GM19099 (cell line): Measurements from ENCODE around the gene LTBP1.

Experiments used
- POLR2A ChIP-seq: IDR thresholded peaks from 3 replicates; pipeline ENCODE4 v1.6.1; 2011; ENCODE audit warnings: low read depth; ENCODE audit not compliant: insufficient read length; ENCODE audit errors: extremely low read depth

LTBP1 gene

DNA sequence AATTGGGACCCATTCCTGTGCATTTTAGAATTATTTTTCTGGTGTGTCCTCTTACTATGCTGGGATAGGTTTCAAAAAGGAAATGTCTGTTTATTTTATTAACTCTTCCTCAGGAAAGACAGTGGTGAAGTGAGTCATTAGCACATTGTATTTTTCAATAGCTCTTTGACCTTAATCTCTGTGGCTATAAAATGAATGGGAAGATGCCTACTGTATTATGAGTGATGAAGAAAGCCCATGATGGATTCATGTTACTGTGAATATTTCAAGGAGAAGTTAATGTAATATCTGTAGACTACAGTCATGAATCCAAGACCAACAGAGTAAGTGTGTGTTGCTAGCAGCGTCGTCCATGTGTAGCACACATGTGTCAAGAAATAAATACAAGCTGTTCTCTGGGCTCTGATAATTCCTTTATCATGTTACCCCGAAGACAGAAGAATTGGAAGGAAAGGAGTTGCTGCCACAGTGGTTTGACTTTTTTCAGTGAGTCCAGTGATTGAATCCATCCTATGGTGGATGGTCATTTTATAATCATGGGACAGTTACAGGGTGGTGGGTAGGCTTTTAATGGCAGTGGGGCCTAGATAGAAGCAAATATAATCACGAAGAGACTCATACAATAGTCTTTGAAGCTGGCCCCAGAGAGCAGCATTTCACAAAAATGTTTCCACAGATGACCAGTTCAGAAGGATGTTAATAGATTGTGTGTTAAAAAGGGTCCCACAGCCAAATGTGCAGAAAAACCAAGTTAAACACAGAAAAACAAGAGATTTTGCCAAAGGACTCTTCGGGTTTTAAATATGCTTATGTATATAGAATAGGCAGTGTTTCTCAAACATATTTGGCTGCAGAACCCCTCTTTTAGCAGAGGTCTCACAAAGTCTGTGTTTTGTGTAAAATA lies 290.0 kb downstream of the LTBP1 start:
- no peak for TF ChIP-seq POLR2A

- TF ChIP-seq POLR2A = no peak
Observed at GRCh38 chr2:33238111-33238510, 291.4 kb downstream of the LTBP1 start.

DNA sequence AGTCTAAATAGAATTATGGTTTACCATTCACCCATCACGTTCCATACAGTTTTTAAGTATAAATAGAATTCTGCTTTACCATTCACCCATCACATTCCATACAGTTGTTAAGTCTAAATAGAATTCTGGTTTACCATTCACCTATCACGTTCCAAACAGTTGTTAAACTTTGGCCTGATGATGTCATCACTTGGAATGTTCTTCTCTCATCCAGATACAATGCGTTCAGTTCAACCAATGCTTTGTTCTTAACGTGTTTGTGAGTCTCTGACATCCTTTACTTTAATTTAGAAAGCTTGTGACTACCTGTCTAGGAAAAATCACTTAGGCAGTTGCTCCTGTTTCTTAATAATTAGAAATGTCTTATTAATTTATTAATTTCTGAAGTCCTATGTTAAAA lies 293.4 kb downstream of the LTBP1 start:
- no peak for TF ChIP-seq POLR2A

DNA sequence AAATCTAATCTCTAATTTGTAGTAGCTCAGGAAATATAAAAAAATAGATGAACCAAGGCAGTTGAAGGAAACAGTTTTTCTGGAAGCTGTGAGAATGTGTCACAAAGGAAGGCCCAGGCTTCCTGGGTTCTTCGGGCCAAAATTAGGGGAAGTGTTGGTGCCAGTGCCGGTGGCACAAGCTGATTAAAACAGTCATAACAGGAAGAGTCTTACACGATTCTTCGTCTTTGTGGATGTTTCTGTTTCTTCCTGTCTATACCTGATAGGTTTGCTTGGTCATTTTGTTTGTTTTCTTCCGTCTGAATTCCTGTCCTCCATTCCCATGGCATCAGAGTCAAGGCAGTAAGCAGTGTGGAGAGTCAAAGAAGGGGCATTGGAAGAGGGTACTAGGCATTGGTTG lies 294.3 kb downstream of the LTBP1 start:
- no peak for TF ChIP-seq POLR2A

GRCh38 chr2:33241581-33241980 lies 294.8 kb downstream of the LTBP1 start:
- TF ChIP-seq POLR2A = no peak

DNA sequence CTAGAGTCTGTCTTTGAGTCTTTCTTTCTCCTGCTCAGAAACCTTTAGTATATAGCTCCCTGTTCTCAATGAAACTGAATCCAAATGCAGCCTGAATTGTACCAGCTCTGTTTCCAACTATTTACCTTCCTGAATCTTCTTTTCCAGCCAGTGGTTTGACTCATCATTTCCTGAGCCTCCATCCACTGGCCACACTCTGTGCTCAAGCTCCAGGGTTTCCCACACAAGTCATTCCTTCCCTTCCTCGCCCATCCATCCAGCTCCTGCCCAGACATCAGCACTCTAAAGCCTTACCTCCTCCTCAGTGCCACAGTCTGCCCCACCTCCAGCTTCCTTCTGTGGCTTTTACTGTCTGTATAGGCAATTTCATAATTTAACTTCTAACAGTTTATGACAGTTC lies 296.1 kb downstream of the LTBP1 start:
- no peak for TF ChIP-seq POLR2A

DNA sequence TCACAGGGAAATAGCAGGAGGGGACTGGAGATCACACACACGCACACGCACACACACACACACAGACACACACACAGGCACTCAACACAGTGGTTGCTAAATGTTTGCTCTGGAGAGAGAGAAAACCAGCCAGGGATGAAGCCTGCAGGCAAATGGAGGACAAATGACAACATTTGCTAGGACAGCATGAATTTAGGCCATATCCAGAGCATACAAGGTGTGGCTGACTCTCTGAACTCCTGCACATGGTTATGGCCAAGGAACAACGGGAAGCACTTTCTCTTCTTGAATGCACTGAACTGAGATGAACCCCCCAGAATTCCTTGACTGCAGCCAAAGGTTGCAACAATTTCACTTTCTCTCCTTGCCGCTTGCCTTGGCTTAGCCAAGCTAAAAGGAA lies 299.7 kb downstream of the LTBP1 start:
- TF ChIP-seq POLR2A = no peak

DNA sequence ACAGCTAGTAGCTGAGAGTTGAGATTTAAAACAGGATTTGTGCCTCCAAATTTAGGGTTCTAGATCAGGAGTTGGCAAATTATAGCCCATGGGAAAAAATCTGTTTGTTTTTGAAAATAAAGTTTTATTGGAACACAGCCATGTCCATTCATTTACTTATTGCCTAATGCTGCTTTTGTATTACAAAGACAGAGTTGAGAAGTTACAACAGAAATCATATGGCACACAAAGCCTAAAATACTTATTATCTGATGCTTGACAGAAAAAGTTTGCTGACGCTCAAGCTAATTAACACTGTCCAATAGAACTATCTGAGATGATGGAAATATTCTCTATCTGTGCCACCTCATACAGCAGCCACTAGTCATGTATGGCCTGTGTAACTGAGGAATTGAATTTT lies 300.6 kb downstream of the LTBP1 start:
- no peak for TF ChIP-seq POLR2A

- TF ChIP-seq POLR2A = no peak
Observed at GRCh38 chr2:33250417-33251029, 303.8 kb downstream of the LTBP1 start.

GRCh38 chr2:33256162-33256755 lies 309.5 kb downstream of the LTBP1 start:
- no peak for TF ChIP-seq POLR2A

DNA sequence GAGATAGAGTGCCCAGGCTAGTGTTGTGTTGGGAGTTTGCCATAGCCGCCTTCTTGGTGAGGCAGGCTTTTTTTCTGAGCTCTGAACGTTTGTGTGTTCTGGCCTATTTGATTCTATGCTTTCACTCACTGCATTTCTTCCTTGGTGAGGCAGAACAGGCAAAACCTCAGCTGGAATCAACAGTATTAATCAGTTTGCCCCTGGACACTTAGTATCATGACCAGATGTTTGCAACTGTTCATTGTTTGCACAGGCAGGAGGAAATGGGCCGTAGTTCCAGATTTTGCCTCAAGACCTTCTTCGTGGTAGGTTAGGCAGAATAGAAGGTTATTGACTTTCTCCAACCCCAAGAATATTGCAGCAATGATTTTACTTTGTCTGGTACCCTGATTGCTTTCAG lies 311.6 kb downstream of the LTBP1 start:
- TF ChIP-seq POLR2A = no peak

GRCh38 chr2:33262097-33262496 lies 315.3 kb downstream of the LTBP1 start:
- no peak for TF ChIP-seq POLR2A

DNA sequence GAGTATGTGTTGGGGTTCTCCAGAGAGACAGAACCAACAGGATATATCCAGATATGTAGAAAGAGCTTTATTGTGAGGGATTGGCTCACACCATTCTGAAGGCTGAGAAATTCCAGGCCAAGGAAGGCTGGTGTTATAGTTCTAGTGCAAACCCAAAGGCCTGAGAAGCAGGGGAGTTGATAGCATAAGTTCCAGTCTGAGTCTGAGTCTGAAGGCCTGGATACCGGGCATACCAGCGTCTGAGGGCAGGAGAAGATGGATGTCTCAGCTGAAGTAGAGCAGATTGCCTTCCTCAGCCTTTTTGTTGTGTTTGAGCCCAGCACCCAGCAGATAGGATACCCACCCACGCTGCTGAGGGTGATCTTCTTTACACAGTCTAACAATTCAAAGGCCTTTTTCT lies 318.0 kb downstream of the LTBP1 start:
- TF ChIP-seq POLR2A = no peak

GRCh38 chr2:33265584-33266338 lies 319.0 kb downstream of the LTBP1 start:
- TF ChIP-seq POLR2A = no peak

DNA sequence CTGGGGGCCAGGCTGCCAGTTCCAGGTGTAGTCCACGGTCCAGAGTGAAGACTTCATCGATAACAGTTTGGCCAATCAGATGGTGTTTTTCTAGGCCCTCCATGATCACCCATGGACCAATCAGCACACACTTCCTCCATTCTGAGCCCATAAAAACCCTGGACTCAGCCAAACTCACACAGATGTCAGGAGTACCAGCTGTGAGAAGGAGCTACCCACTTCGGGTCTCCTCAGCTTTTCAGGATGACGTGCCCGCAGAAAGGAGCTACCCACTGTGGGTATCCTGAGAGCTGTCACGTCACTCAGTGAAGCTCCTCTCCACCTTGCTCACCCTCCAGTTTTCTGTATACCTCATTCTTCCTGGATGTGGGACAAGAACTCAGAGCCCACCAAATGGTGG lies 319.7 kb downstream of the LTBP1 start:
- TF ChIP-seq POLR2A = no peak
